MCF 10A (cell line): ENCODE measurements around the gene RAB8A. TPM values are rescaled to one million over a fixed set of nuclear protein-coding genes. Genes with fewer than 3 reads are reported as not detected.

ENCODE experiments used
- BruUV-seq: library from RNA; stranded (reverse); fragments of 400-500 nt; replicated peaks from 2 replicates; lab custom pipeline; 2021; lab: Mats Ljungman, UMichigan
- CTCF ChIA-PET: fragments of 300-600 bp; sonication (Branson Sonifier 250); formaldehyde crosslinking; extraction: SDS; loops from one replicate; lab custom pipeline; 2021; ENCODE audit warnings: antibody characterized with exemption, inconsistent platforms; lab: Yijun Ruan, JAX
- POLR2A ChIA-PET: fragments of 300-600, 350-650 bp; sonication (Branson Sonifier 250); formaldehyde crosslinking; extraction: SDS; loops from one replicate; lab custom pipeline; 2020; ENCODE audit warnings: antibody characterized with exemption, inconsistent platforms; lab: Yijun Ruan, JAX
- DNase-seq: peaks from one replicate; pipeline ENCODE4 v3.0.0-alpha.2; 2018; ENCODE audit not compliant: unreplicated experiment
- H3K27ac Mint-ChIP-seq: one replicate; pipeline ENCODE4 v1.8.0; 2022; ENCODE audit warnings: mild to moderate bottlenecking, low read depth, mixed read lengths; ENCODE audit not compliant: unreplicated experiment
- H3K27me3 Mint-ChIP-seq: one replicate; pipeline ENCODE4 v1.8.0; 2022; ENCODE audit warnings: mixed read lengths; ENCODE audit not compliant: insufficient read depth, unreplicated experiment
- H3K36me3 Mint-ChIP-seq: one replicate; pipeline ENCODE4 v1.8.0; 2022; ENCODE audit warnings: mild to moderate bottlenecking, moderate library complexity, mixed read lengths; ENCODE audit not compliant: insufficient read depth, unreplicated experiment
- H3K4me1 Mint-ChIP-seq: one replicate; pipeline ENCODE4 v1.8.0; 2022; ENCODE audit warnings: mixed read lengths; ENCODE audit not compliant: insufficient read depth, unreplicated experiment
- H3K4me3 Mint-ChIP-seq: one replicate; pipeline ENCODE4 v1.8.0; 2022; ENCODE audit warnings: mild to moderate bottlenecking, moderate library complexity, mixed read lengths; ENCODE audit not compliant: unreplicated experiment
- H3K9me3 Mint-ChIP-seq: one replicate; pipeline ENCODE4 v1.8.0; 2022; ENCODE audit warnings: mixed read lengths; ENCODE audit not compliant: unreplicated experiment
- CTCF ChIP-seq: fragments of 200-600 bp; IDR thresholded peaks from one replicate; pipeline ENCODE4 v1.8.0; 2022; ENCODE audit warnings: antibody characterized with exemption, mild to moderate bottlenecking; ENCODE audit not compliant: unreplicated experiment
- intact Hi-C: fragments of 100-400 bp; cut with micrococcal nuclease; formaldehyde crosslinking; loops from 2 replicates; pipeline ENCODE4 v1.14.1; 2022
- total RNA-seq: library from RNA; stranded (reverse); gene quantifications from 2 replicates; pipeline ENCODE4 v1.2.3, GENCODE V29; 2022

RAB8A gene
- total RNA-seq, 1 experiment from 2014 or later, result 41.6 TPM

DNA sequence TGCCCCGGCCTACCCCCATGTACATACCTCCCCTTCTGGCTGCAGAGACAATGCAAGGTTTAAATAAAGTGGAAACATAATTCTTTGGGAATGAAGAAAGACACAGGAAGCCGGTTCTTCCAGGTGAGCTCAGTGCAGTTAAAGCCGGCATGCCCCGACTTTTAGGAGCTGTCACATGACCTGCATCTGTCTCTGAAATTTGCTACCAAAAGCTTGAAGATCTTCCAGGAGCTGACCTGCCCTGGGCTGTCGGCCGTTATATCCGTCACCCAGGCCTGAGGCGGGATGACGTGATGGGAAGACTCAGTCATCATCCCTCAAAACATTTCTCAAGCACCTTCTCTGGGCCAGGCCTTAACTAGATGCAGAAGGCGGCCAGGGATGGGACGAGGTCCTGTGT lies 10.3 kb downstream of the RAB8A start:
- intact Hi-C loops, result no loop called here
- TF ChIP-seq CTCF, result no peak
- peaks cover 70% of the 10 kb centered on the region for H3K36me3 Mint-ChIP-seq
- no peak overlapping the region for H3K27ac Mint-ChIP-seq
- H3K4me3 Mint-ChIP-seq, result no peak overlapping the region
- CTCF ChIA-PET, result no interaction called here
- DNase-seq, result no peak
- no TSS peak for BruUV-seq
- no peaks in the 10 kb centered on the region for H3K9me3 Mint-ChIP-seq
- H3K27me3 Mint-ChIP-seq, result no peaks in the 10 kb centered on the region
- POLR2A ChIA-PET, result no interaction called here
- H3K4me1 Mint-ChIP-seq, result no peaks in the 10 kb centered on the region

DNA sequence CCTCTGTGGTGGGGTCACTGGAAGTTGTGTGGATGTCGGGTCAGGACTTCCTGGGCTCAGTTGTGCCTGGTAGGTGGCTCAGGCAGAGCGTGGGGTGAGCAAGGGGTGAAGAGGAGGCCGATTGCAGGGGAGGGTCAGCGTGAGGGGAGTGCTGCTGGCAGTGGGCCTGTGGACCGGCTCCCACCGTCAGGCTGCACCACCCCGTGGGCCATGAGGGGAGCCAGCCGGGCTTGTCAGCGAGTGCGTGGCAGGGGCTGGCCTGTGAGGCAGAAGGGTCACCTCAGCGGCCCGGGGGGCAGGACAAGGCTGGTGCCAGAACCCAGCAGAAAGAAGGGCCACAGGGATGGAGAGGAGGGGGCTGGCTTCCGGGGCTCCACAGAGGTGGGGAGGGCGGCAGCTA lies 13.3 kb downstream of the RAB8A start:
- Mint-ChIP-seq H3K4me1 (no peaks in the 10 kb centered on the region), H3K27me3 (no peaks in the 10 kb centered on the region), H3K9me3 (no peaks in the 10 kb centered on the region), H3K27ac (no peak overlapping the region), H3K36me3 (peaks cover 60% of the 10 kb centered on the region), H3K4me3 (no peak overlapping the region)
- CTCF ChIA-PET, result interaction anchor here (0.7 kb wide), 1 partner anchor 270 kb away, joined by 3 read pairs; no protein-coding TSS in a partner anchor
- POLR2A ChIA-PET, result no interaction called here
- BruUV-seq, result no TSS peak
- no peak for DNase-seq
- intact Hi-C loops, result no loop called here
- no peak for TF ChIP-seq CTCF

GRCh38 chr19:16125737-16126495 lies 14.2 kb downstream of the RAB8A start:
- ChIA-PET CTCF (interaction anchor here (0.7 kb wide), 1 partner anchor 14 kb away, joined by 4 read pairs; the partner anchor contains the start of gene RAB8A), POLR2A (no interaction called here)
- H3K9me3 Mint-ChIP-seq, result peaks cover 1% of the 10 kb centered on the region
- TF ChIP-seq CTCF, result no peak
- intact Hi-C loops, result no loop called here
- H3K27ac Mint-ChIP-seq, result no peak overlapping the region
- no peaks in the 10 kb centered on the region for H3K4me1 Mint-ChIP-seq
- H3K4me3 Mint-ChIP-seq, result no peak overlapping the region
- no peak for DNase-seq
- peaks cover 60% of the 10 kb centered on the region for H3K36me3 Mint-ChIP-seq
- H3K27me3 Mint-ChIP-seq, result no peaks in the 10 kb centered on the region
- BruUV-seq, result no TSS peak

DNA sequence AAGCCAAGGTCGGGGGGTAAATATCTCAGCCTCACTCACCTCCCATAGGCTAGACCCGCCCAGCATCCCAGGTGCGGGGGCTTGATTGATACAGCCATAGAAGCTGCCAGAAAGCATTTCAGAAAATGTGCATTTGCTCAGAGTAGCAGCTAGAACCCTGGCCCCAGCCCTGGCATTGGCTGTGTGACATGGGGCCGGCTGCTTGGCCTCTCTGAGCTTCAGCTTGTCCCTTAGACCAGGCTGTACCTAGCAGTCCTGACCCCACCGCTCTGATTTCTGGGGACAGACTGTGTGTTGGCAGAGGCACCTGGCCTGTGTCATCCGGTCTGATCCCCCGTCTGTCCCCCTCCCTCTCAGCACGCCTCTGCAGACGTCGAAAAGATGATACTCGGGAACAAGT lies 15.4 kb downstream of the RAB8A start:
- H3K27ac Mint-ChIP-seq, result no peak overlapping the region
- CTCF ChIA-PET, result interaction anchor here (0.6 kb wide), 2 partner anchors 47 to 331 kb away, joined by 3 to 4 read pairs; no protein-coding TSS in a partner anchor
- peaks cover 12% of the 10 kb centered on the region for H3K9me3 Mint-ChIP-seq
- peaks cover 57% of the 10 kb centered on the region for H3K36me3 Mint-ChIP-seq
- TF ChIP-seq CTCF, result no peak
- H3K4me1 Mint-ChIP-seq, result no peaks in the 10 kb centered on the region
- H3K4me3 Mint-ChIP-seq, result no peak overlapping the region
- no peak for DNase-seq
- intact Hi-C loops, result no loop called here
- H3K27me3 Mint-ChIP-seq, result no peaks in the 10 kb centered on the region
- POLR2A ChIA-PET, result interaction anchor here (0.6 kb wide), 1 partner anchor 57 kb away, joined by 3 read pairs; no protein-coding TSS in a partner anchor
- no TSS peak for BruUV-seq
